HEK293 (cell line): ENCODE measurements around the gene ATE1.

Source experiments
- BCL11A ChIP-seq: fragments of 450-650 bp; formaldehyde crosslinking; IDR thresholded peaks from 2 replicates; pipeline ENCODE4 v1.5.1; 2016; ENCODE audit warnings: low read depth, missing biosample characterization, missing genetic modification characterization
- GFI1B ChIP-seq: fragments of 450-650 bp; formaldehyde crosslinking; IDR thresholded peaks from 2 replicates; pipeline ENCODE4 v1.5.1; 2016; ENCODE audit warnings: missing biosample characterization, missing genetic modification characterization
- GLIS1 ChIP-seq: fragments of 450-650 bp; formaldehyde crosslinking; IDR thresholded peaks from 2 replicates; pipeline ENCODE4 v1.5.1; 2016; ENCODE audit warnings: missing biosample characterization, missing genetic modification characterization
- GLIS2 ChIP-seq: fragments of 450-650 bp; formaldehyde crosslinking; IDR thresholded peaks from 2 replicates; pipeline ENCODE4 v1.5.1; 2016; ENCODE audit warnings: missing biosample characterization, missing genetic modification characterization
- HIC1 ChIP-seq: fragments of 450-650 bp; formaldehyde crosslinking; IDR thresholded peaks from 2 replicates; pipeline ENCODE4 v1.5.1; 2016; ENCODE audit warnings: missing biosample characterization, missing genetic modification characterization
- KLF16 ChIP-seq: fragments of 450-650 bp; formaldehyde crosslinking; IDR thresholded peaks from 2 replicates; pipeline ENCODE4 v1.5.1; 2017; ENCODE audit warnings: missing biosample characterization, missing genetic modification characterization
- MZF1 ChIP-seq: fragments of 450-650 bp; formaldehyde crosslinking; IDR thresholded peaks from 2 replicates; pipeline ENCODE4 v1.5.1; 2017; ENCODE audit warnings: missing biosample characterization, missing genetic modification characterization, borderline replicate concordance
- PBX3 ChIP-seq: sonication (generic); formaldehyde crosslinking; IDR thresholded peaks from 2 replicates; pipeline ENCODE4 v1.8.1; 2022; ENCODE audit warnings: mild to moderate bottlenecking, moderate library complexity, missing genetic modification reagents
- PRDM4 ChIP-seq: fragments of 450-650 bp; formaldehyde crosslinking; IDR thresholded peaks from 2 replicates; pipeline ENCODE4 v1.5.1; 2017; ENCODE audit warnings: missing biosample characterization, missing genetic modification characterization
- REST ChIP-seq: fragments of 450-650 bp; formaldehyde crosslinking; IDR thresholded peaks from 2 replicates; pipeline ENCODE4 v1.5.1; 2016; ENCODE audit warnings: missing biosample characterization, missing genetic modification characterization
- ZBTB10 ChIP-seq: fragments of 450-650 bp; formaldehyde crosslinking; IDR thresholded peaks from 2 replicates; pipeline ENCODE4 v1.5.1; 2016; ENCODE audit warnings: missing biosample characterization, missing genetic modification characterization
- ZBTB8A ChIP-seq: fragments of 450-650 bp; formaldehyde crosslinking; IDR thresholded peaks from 2 replicates; pipeline ENCODE4 v1.5.1; 2016; ENCODE audit warnings: missing biosample characterization, missing genetic modification characterization
- ZFHX2 ChIP-seq: fragments of 450-650 bp; formaldehyde crosslinking; conservative IDR thresholded peaks from 2 replicates; pipeline ENCODE4 v1.5.1; 2016; ENCODE audit warnings: missing biosample characterization, missing genetic modification characterization
- ZFP37 ChIP-seq: fragments of 450-650 bp; formaldehyde crosslinking; IDR thresholded peaks from 2 replicates; pipeline ENCODE4 v1.5.1; 2016; ENCODE audit warnings: missing biosample characterization, missing genetic modification characterization
- ZFP69B ChIP-seq: fragments of 450-650 bp; formaldehyde crosslinking; IDR thresholded peaks from 2 replicates; pipeline ENCODE4 v1.5.1; 2016; ENCODE audit warnings: missing biosample characterization, missing genetic modification characterization
- ZNF114 ChIP-seq: fragments of 450-650 bp; formaldehyde crosslinking; IDR thresholded peaks from 2 replicates; pipeline ENCODE4 v1.5.0; 2017; ENCODE audit warnings: missing biosample characterization, missing genetic modification characterization
- ZNF174 ChIP-seq: fragments of 450-650 bp; formaldehyde crosslinking; IDR thresholded peaks from 2 replicates; pipeline ENCODE4 v1.5.0; 2017; ENCODE audit warnings: missing biosample characterization, mild to moderate bottlenecking, missing genetic modification characterization
- ZNF175 ChIP-seq: fragments of 450-650 bp; formaldehyde crosslinking; IDR thresholded peaks from 2 replicates; pipeline ENCODE4 v1.5.1; 2016; ENCODE audit warnings: missing biosample characterization, missing genetic modification characterization
- ZNF19 ChIP-seq: fragments of 450-650 bp; formaldehyde crosslinking; IDR thresholded peaks from 2 replicates; pipeline ENCODE4; 2016; ENCODE audit warnings: missing biosample characterization, missing genetic modification characterization, low read depth
- ZNF292 ChIP-seq: fragments of 450-650 bp; formaldehyde crosslinking; IDR thresholded peaks from 2 replicates; pipeline ENCODE4 v1.5.1; 2016; ENCODE audit warnings: low read depth, missing biosample characterization, missing genetic modification characterization, borderline replicate concordance
- ZNF335 ChIP-seq: fragments of 450-650 bp; formaldehyde crosslinking; conservative IDR thresholded peaks from 2 replicates; pipeline ENCODE4 v1.5.1; 2016; ENCODE audit warnings: missing biosample characterization, missing genetic modification characterization
- ZNF391 ChIP-seq: fragments of 450-650 bp; formaldehyde crosslinking; IDR thresholded peaks from 2 replicates; pipeline ENCODE4 v1.5.1; 2016; ENCODE audit warnings: low read depth, missing biosample characterization, missing genetic modification characterization, borderline replicate concordance
- ZNF426 ChIP-seq: fragments of 450-650 bp; formaldehyde crosslinking; IDR thresholded peaks from 2 replicates; pipeline ENCODE4 v1.5.1; 2017; ENCODE audit warnings: missing biosample characterization, missing genetic modification characterization, mild to moderate bottlenecking, inconsistent platforms, moderate library complexity
- ZNF580 ChIP-seq: fragments of 450-650 bp; formaldehyde crosslinking; IDR thresholded peaks from 2 replicates; pipeline ENCODE4 v1.5.1; 2016; ENCODE audit warnings: missing biosample characterization, missing genetic modification characterization
- ZNF585B ChIP-seq: fragments of 450-650 bp; formaldehyde crosslinking; IDR thresholded peaks from 2 replicates; pipeline ENCODE4 v1.5.1; 2016; ENCODE audit warnings: missing biosample characterization, missing genetic modification characterization
- ZNF677 ChIP-seq: fragments of 450-650 bp; IDR thresholded peaks from 2 replicates; pipeline ENCODE4 v1.5.0; 2018; ENCODE audit warnings: missing biosample characterization, mild to moderate bottlenecking, missing genetic modification characterization, moderate library complexity
- ZNF707 ChIP-seq: fragments of 450-650 bp; formaldehyde crosslinking; IDR thresholded peaks from 2 replicates; pipeline ENCODE4 v1.5.1; 2016; ENCODE audit warnings: missing biosample characterization, missing genetic modification characterization
- ZNF791 ChIP-seq: fragments of 450-650 bp; formaldehyde crosslinking; IDR thresholded peaks from 2 replicates; pipeline ENCODE4 v1.5.1; 2016; ENCODE audit warnings: missing biosample characterization, missing genetic modification characterization
- ZNF792 ChIP-seq: fragments of 450-650 bp; formaldehyde crosslinking; IDR thresholded peaks from 2 replicates; pipeline ENCODE4 v1.5.1; 2016; ENCODE audit warnings: missing biosample characterization, missing genetic modification characterization

The ATE1 gene

GRCh38 chr10:121846555-121846954, 81.3 kb downstream of the ATE1 start (continued):
- TF ChIP-seq ZNF19 (tag by site-specific recombination), result 0 out of 2 replicates have a peak, but pooled peaks have one; percentile 73
- no peak for TF ChIP-seq ZNF174 (tag by site-specific recombination)
- TF ChIP-seq ZNF677 (tag by site-specific recombination), result no peak
- TF ChIP-seq ZNF292 (tag by site-specific recombination), result peak; percentile 53; the same call in 1 of the 2 replicates
- no peak for TF ChIP-seq KLF16 (tag by site-specific recombination)
- TF ChIP-seq BCL11A (tag by site-specific recombination), result no peak
- 0 out of 2 replicates have a peak, but pooled peaks have one; percentile 50 for TF ChIP-seq ZFP37
- no peak for TF ChIP-seq ZNF175 (tag by site-specific recombination)
- 0 out of 2 replicates have a peak, but pooled peaks have one; percentile 44 for TF ChIP-seq ZNF791
- no peak for TF ChIP-seq PBX3 (CRISPR knock-in tag)
- TF ChIP-seq ZFP69B (tag by site-specific recombination), result no peak
- no peak for TF ChIP-seq ZNF585B (tag by site-specific recombination)
- TF ChIP-seq GLIS2 (tag by site-specific recombination), result no peak
- TF ChIP-seq ZFHX2 (tag by site-specific recombination), result no peak
- TF ChIP-seq HIC1, result no peak
- no peak for TF ChIP-seq ZBTB10
- TF ChIP-seq ZNF580 (tag by site-specific recombination), result peak; percentile 52; the same call in 1 of the 2 replicates
- TF ChIP-seq MZF1 (tag by site-specific recombination), result no peak; the same call in 1 of the 2 replicates
- TF ChIP-seq ZBTB8A (tag by site-specific recombination), result peak; percentile 83
- no peak for TF ChIP-seq PRDM4
- peak; percentile 98 for TF ChIP-seq ZNF426
- TF ChIP-seq REST, result peak; percentile 83
- no peak for TF ChIP-seq ZNF114
- TF ChIP-seq ZNF792 (tag by site-specific recombination), result no peak
- 0 out of 2 replicates have a peak, but pooled peaks have one; percentile 10 for TF ChIP-seq GLIS1 (tag by site-specific recombination)
- no peak for TF ChIP-seq ZNF707
- no peak for TF ChIP-seq ZNF335 (tag by site-specific recombination)
- no peak for TF ChIP-seq ZNF391
- TF ChIP-seq GFI1B (tag by site-specific recombination), result no peak
